Activated T-cell treated with anti-CD3 and anti-CD28 coated beads for 24 hours (primary cell): Measurements from ENCODE around the gene RBMS3.

Experiments used
- DNase-seq: peaks from one replicate; pipeline ENCODE4 v3.0.0-alpha.2; 2020; ENCODE audit warnings: low read depth

Gene RBMS3

DNA sequence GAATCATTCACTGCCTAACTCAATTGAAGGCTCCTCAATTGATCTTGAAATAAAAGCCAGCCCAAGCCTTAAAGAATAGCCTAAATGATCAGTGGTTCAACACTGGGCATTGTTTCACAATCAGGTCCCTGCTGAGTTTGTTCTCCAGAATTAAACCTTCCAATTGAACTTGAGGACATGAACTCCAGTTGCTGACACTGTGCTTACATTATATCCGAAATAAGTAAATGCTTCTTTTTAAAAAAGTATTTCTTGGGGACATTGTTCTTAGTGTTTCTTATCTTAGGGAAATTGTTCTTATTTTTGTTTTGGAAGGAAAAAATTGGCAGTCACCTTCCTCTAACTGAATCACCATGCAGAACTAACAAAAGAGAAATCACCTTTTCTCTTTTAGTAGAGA lies 450.2 kb downstream of the RBMS3 start:
- DNase-seq: no peak

DNA sequence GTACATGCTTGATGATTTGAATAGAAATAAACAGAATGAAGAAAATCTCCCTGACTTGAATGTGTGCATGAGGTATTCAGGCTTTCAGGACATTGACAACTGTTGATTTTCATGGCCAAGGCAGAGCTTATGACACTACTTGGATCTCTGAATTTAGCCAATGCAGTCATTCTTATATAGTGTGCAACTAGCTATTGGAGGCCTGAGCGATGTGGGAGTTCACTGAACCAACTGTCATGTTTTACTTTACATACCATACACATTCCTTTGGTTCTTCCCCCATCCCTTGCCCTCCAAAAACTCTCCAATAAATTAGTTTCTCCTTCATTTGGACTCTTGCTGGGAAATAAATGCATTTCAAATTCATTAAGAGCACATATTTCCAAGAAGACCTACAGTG lies 460.4 kb downstream of the RBMS3 start:
- no peak for DNase-seq

DNA sequence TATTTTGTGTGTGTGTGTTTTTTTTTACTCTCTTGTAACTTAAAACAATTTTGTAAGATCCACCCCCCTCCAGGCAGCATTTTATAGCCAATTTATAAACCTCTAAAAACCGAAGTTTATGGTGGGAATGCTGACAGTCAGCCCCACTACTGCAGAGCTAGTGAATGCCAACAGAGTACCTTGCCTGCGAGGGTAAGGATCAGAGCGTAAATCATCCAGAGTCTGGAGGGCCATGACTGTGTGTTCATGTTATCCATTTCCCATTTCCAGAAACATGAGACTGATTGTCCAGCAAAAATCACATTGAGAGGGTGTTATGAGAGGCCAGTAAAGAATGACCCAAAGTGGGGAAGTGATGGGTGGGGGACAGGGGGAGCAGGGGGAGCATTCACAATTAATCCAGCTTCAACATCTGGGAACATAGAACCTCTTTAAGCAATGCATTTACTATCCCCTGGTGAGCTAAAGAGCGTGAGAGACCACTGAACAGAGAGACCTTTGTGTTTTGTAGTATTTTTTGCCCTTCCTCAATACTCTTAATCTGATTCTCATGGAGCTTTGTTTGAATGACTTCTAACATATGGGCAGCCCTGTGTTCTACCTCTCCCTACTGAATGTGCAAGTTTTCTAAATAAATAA lies 464.5 kb downstream of the RBMS3 start:
- DNase-seq: no peak

DNA sequence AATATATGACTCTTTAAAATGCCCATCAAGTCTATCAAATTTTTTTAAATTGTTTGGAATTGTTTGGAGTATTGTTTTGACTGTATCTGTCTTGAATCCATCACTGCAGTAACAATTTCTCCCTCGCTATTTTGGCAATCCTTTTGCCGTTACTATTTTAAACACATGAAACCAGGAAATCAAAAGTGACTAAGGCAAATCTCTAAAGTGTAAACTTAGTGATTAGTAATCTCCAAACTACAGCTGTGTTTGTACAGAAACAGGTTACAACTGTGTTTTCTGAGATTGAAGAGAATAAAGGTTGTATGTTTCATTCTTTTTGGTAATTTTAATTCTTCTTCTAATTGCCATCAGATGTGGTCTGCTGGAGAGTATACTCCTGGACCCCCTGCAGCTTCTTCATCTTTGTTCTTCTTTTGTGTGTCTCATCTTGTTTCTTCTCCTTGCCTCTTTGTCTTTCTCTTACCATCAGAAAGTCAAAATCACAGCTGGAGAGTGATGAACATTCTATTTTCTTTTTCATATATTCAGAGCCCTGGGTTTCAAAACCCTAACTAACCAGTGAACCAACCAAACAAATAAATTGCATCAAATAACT lies 465.4 kb downstream of the RBMS3 start:
- no peak for DNase-seq

DNA sequence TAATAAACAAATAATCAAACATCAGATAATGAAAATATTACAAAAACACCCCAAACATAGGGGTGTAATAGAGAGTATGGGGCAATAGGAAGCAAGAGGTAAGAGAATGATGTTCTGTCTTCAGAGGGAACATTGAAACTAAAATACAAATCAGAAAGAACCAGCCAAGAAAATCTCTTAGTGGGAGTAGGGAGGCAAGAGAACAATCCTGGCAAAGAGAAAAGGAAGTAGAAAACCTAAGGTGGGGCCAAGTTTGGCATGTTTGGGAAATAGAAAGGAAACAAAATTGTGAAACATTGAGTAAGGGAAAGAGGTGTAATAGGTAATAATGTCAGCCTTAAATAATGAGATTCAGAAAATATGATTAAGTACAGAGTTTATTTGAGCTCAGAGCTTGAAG lies 467.1 kb downstream of the RBMS3 start:
- no peak for DNase-seq

DNA sequence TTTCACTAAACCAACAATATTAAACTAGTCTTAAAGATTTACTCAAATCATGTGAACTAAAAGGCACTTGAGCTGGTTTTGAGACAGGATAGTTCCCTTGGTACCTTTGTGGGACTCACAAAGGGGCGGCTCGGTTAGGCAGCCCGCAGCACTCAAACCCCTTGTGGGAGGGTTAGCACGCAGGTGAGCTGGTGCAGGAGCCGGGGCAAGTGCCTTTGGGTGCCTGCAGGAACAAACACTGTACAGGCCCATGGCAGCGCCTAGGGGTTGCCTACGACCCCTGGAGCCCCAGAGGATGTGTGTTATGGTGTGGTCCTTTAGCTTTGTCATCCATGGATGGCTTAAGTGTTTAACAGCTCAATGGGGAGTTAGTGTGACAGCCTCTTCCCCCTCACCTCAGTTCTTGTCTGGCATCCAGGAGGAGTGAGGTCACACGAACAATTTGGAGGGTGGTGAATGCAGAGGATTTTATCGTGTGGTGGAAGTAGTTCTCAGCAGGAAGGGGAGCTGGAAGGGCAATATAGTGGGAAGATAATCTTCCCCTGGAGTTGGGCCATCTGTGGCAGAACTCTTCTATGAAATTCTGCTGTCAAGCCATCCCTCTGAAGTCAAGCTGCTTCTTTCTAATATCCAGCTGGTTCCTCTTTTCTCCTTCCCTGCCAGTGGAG lies 470.9 kb downstream of the RBMS3 start:
- no peak for DNase-seq

DNA sequence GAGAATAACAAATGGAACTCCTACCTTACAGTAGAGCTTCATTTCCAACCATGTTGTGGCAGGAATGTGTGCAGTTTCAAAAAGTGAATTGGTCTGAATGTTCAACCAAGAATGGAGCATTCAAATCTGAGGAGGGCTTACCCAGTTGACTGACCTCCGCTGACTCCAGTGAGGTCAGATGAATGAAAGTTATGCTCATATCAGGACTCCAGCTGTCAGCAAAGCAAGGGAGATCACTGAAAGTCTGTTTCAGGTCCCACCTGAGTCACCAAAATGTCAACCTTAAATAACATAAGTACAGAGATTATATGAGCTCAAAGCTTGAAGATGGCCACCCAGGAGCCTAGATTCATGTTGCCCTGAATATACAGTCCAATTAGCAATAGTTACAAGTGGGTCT lies 473.5 kb downstream of the RBMS3 start:
- DNase-seq: no peak

DNA sequence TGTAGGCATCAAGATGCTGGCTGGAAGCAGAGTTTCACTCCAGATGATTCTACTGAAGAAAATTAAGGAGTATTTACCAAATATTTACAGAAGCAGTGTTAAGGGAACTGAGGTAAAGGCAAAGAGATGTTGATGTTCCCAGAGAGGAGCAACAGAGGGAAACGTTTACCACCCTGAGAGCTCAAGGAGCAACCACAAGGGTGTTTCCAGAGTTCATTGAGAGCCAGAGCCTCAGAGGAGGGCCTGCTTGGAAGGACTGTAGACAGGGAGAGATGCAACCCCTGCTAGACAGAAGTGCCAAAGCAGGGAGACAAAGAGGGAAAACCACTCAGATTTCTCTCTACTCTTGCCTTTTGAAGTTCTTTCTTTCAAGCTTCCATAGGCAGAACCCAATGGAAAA lies 474.5 kb downstream of the RBMS3 start:
- DNase-seq: no peak

DNA sequence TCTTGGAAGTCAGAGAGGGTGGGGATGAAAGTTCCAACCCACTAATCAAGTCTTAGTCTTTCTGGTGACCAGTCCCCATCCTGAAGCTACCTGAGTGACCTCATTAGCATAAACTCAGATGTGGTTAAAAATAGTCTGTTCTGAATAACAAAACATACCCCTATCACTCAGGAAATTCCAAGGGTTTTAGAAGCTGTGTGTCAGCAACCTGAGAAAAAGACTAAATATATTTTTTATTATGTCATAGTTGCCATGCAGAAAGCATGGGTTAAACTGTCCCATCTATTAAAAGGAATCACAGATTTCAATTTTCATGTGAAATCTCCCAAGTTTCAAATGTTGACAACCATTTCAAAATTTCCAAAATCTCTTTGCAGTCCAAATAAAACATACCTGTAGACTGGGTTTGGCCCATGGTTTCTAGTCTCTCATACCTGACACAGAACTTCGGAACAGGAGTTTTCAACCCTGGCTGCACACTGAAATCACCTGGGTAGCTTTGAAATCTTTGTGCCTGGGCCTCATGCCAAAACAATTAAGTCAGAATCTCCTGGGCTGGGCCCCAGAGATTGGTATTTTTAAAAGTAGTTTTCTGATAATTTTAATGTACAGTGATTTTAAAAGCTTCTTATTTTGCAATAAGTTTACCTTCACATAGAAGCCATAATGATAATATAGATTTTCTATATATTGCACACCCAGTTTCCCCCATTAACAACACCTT lies 476.3 kb downstream of the RBMS3 start:
- DNase-seq: no peak

DNA sequence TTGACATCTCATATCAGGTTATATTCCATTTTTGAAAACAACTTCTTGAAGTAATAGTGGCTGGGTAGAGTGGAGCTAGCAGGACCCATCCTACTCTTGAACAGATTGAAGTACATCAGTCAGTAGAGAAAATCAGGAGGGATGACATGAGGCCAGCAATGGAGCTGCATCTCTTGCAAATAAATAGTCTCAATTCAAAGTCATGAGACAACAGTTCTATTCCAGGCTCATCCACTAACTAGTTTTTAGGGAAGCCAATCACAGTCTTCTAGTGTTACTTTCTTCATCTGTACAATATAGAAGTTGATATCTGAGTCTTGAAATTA lies 477.2 kb downstream of the RBMS3 start:
- DNase-seq: no peak

DNA sequence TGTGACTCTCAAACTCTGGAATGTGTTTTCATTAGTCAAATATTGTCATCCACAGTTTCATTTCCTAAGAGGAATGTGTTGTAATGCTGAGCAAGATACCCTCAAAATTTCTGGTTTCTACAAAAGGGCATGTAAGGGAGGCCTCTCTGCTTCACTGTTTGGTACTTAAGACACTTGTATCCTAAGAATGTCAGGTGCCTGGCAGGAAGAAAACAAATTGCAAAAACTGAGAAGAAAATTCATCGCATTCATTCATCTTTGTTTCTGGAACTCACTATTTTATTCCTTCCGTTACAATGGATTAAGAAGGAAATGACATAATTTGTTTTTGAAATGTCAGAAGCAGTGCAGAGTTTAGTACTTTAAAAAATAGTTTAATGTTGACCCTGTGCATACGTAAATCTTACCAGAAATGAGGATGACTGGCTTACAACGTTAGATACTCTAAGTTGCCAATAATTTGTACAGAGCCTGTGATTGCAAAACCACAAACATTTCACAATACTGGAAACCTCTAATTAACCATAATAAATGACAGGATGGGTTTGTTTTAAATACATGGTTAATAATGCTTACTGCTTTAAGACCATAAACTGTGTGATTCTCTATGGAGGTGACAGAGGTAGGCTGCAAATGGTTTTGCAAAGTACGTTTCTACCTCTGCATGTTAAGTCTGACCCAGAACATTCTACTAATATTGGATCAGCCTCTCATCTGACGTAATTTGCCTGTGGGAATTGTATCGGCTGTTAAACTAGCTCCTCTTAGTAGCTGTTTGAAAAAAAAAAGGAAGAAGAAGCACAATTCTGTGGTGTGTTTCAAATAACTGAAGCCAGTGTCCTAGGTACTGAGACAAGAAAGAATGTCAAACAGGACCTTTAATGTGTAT lies 477.8 kb downstream of the RBMS3 start:
- no peak for DNase-seq

DNA sequence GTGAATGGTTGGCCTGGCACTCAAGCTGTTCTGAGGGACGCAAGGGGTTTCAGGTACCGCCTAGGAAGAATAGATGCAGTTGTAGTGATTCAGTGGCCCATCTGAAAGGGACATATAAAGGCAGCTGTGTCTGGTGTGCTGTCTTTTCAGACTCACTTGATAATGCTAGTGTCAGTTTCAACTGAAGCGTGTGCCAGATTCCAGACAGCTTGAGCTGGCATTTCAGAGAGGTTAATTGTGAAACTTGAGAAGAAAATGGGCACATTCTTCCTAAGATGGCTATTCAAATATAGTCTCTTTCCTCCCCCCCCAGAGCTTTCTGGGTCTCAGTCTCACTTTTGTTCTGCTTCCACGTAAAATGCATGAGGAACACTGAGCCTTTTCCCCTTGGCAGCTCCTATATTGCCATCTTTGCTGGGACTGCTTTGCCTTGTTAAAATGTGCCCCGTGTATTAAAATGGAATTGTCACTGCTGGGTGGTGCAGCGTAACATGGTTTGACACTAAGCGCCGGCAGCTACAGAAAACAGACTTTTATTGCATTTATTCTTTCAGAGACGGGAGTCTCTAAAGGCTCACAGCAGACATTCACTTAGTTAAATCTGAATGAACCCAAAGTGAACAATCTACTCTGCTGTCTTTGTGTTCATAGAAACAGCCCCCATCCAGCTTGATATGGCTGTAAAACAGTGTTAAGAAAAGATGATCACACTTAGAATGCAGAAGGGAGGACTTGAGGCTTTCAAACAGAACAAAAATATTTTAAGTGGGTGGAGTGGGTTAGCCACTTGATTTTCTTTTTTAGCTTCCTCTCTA lies 478.7 kb downstream of the RBMS3 start:
- DNase-seq: no peak

DNA sequence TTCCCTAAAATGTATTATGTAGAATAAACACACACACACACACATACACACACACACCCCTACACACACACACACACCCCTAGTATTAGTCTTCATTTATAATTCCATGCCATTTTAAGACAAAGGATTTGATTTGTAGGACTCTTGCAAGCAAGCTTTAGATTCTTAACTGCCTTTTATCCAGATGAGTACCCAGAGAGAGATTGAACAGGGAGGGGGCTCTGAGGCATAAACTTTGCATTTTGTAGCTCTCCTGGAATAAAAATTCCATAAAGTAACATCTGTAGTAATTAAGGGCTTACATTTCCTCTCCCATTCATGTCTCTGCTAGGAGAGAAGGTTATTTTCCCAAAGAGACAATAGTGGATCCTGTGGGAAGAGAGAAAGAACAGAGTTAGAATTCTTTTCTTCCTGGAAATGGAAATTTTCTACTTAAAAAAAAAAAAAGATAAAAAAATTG lies 479.4 kb downstream of the RBMS3 start:
- no peak for DNase-seq

DNA sequence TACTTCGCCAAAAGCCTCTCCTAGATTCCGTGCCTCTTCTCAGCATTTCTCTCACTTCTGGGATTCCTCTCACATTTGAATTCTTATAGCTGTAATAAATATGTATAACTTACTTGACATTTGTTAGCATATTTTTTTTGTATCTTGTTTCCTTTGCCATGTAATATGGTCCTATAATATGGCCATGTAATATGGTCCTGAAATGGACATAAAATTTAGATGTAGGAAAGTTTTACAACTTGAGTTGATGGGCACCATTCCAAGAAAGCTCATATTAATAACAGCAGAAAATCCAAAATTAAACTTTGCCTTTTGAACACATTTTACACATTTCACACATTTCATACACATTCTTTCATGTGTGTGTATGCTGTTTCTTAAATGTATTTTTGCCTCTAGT lies 480.6 kb downstream of the RBMS3 start:
- DNase-seq: no peak

DNA sequence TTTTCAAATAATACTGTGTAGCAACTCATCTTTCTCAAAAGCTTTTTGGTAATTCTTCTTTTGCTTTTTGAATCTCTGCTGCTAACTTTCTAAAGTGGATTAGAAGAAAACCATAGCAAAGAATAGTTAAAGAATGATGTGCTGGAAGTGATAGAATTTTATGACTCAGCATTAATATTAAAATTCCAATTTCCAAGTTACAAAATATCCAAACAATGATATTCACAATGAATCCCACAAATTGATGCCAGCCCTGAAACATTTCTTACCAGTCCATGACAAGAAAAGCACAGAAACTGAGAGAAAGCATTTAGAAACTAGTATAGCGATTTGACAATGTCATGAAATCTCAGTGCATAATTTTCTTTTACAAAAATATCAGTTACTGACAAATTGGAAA lies 482.2 kb downstream of the RBMS3 start:
- DNase-seq: no peak

DNA sequence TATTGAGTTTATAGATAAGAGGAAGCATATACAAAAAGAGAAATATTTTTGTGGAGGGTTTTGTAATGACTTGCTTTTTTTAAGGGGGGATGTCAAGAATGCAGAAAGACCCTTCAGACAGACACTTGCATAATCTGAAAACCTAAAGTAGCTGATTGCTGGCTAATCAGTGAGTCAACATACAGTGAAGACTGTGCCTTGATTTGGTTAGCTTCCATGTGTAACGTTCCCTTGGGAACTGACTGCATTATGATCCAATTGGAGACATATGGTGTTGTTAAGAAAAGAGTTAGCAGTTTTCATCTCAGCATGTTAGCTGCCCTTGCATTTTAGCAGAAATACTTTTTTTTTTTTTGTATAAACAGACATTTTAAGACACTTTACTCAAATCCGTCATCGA lies 483.2 kb downstream of the RBMS3 start:
- no peak for DNase-seq

DNA sequence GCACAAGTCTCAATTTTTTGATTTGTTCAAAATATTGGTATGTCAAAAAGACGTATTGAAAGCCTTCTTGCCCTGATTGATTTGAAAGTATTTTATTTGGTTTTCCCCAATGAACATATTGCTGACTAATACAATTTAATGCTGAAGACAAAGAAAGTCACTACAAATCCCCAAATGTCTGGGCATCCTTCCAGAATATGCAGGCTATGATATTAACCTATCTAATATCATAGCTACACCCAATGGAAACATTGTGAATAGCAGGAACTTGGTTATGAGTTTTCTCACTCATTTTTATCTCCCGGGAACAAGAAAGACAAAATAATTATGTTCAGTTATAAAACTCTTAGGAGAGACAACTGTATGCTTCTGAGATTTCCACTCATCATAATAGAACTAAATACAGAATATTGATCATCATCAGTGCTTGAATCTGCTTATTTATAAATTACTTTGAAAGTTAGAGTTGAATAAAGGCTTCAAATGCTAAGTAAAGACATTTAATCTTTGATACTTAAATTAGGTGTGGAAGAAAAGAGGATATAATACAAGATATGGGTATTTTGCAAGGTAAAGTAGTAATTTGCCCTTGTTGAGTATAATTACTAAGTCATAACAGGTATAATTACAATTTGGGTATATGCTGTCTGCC lies 483.9 kb downstream of the RBMS3 start:
- no peak for DNase-seq

DNA sequence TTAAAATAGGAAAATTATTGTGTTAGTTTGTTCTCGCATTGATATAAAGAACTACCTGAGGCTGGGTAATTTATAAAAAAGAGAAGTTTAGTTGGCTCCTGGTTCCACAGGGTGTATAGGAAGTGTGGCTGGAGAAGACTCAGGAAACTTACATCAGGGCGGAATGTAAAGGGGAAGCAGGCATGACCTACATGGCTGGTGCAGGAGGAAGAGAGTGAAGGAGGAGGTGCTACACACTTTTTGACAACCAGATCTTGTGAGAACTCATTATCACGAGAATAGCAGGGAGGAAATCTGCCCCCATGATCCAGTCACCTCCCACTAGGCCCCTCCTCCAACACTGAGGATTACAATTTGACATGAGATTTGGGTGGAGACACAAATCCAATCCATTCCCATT lies 490.7 kb downstream of the RBMS3 start:
- DNase-seq: no peak

DNA sequence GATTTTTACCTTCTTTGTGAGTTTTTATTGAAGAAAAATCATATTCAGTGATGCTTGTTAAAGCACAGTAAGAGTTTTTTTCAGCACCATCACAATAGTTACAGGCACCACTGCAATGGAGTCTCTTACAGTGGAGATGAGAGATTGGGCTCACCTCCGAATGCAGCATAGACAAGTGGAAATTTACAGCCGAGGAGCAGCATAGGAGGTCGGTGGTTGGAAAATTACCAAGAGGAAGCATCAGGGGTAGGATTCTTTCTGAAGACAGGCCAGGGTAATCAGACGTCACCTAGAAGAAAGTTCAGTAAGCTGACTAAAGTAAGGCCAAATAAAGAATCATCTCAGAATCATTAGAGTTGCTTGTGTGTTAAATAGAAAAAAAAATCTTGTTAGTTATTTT lies 491.6 kb downstream of the RBMS3 start:
- no peak for DNase-seq

DNA sequence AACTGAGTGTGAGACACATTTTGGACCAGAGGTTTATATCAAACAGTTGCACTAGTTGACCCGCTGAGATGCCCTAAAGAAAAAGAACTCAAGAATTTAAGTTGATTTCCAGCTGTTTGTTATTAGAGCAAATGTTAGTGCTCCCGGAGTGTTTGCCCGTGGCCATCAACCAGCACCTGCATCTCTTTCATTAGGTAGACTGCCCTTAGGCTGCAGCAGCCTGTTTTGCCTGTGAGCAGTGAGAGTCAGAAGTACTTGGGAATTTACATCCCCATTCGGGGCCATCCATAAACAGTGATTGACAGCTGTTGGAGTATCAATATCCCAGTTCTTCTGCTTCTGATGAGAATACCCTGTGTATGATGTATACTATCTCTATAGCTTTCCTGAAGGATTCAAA lies 492.6 kb downstream of the RBMS3 start:
- no peak for DNase-seq

DNA sequence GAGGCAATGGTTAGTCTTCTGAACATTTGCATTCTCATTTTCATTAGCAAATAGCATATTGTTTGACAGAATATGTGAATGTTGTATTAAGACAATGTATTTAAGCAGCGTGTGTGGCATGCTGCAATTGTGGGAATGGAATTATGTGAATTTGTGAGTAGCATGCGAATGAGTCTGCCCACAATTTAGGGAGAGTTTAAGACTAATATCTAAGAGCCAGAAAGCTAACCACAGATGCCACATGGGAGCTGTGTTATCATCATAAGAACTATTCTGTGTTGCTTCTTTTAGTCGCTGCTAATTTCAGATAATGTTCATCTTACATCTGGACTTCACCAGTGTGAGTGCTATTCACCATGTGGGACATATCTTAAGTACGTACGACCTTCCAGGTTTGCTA lies 494.5 kb downstream of the RBMS3 start:
- DNase-seq: no peak
